Astrocyte (in vitro differentiated cells and primary cell): ENCODE measurements around the gene LRG1. TPM values are rescaled to one million over a fixed set of nuclear protein-coding genes. Genes with fewer than 3 reads are reported as not detected.

ENCODE experiments used
- DNase-seq: peaks from one replicate; pipeline ENCODE4 v3.0.0-alpha.2; 2010; ENCODE audit warnings: low read depth
- FAIRE-seq: peaks from 2 replicates; lab custom pipeline; 2011; peaks lifted over from hg19 to GRCh38; lab: Jason Lieb, UNC
- H2AFZ ChIP-seq: 2 replicates; pipeline ENCODE4 v1.6.0; 2012; ENCODE audit warnings: low read depth, low read length, inconsistent platforms
- H3K27ac ChIP-seq: 2 replicates; pipeline ENCODE4 v1.5.1; 2011; ENCODE audit warnings: low read depth, low read length, inconsistent platforms
- H3K27me3 ChIP-seq: 2 replicates; pipeline ENCODE4 v1.6.0; 2011; ENCODE audit warnings: low read length, inconsistent platforms; ENCODE audit not compliant: insufficient read depth
- H3K36me3 ChIP-seq: 2 replicates; pipeline ENCODE4 v1.5.1; 2011; ENCODE audit warnings: low read length, inconsistent platforms; ENCODE audit not compliant: insufficient read depth
- H3K4me1 ChIP-seq: 2 replicates; pipeline ENCODE4 v1.5.1; 2011; ENCODE audit warnings: low read length, inconsistent platforms; ENCODE audit not compliant: insufficient read depth
- H3K4me2 ChIP-seq: 2 replicates; pipeline ENCODE4 v1.6.0; 2012; ENCODE audit warnings: low read length, inconsistent platforms
- H3K4me3 ChIP-seq: 2 replicates; pipeline ENCODE4 v1.5.1; 2011; ENCODE audit warnings: low read depth, mild to moderate bottlenecking, low read length, inconsistent platforms; ENCODE audit not compliant: insufficient read depth
- H3K79me2 ChIP-seq: 2 replicates; pipeline ENCODE4 v1.6.0; 2012; ENCODE audit warnings: mild to moderate bottlenecking, low read length, inconsistent platforms; ENCODE audit not compliant: insufficient read depth
- H3K9ac ChIP-seq: 2 replicates; pipeline ENCODE4 v1.6.0; 2012; ENCODE audit warnings: mild to moderate bottlenecking, low read length, inconsistent platforms
- H3K9me3 ChIP-seq: 2 replicates; pipeline ENCODE4 v1.5.1; 2012; ENCODE audit warnings: low read depth, mild to moderate bottlenecking, low read length, inconsistent platforms; ENCODE audit not compliant: insufficient read depth
- H4K20me1 ChIP-seq: 2 replicates; pipeline ENCODE4 v1.6.0; 2012; ENCODE audit warnings: low read length, inconsistent platforms; ENCODE audit not compliant: insufficient read depth
- H3K27ac Mint-ChIP-seq: one replicate; pipeline ENCODE4 v1.8.0; 2021; ENCODE audit warnings: mild to moderate bottlenecking, mixed read lengths; ENCODE audit not compliant: unreplicated experiment
- H3K27me3 Mint-ChIP-seq: one replicate; pipeline ENCODE4 v1.8.0; 2021; ENCODE audit warnings: low read depth, mixed read lengths; ENCODE audit not compliant: unreplicated experiment
- H3K36me3 Mint-ChIP-seq: one replicate; pipeline ENCODE4 v1.8.0; 2021; ENCODE audit warnings: low read depth, mixed read lengths; ENCODE audit not compliant: unreplicated experiment
- H3K4me1 Mint-ChIP-seq: one replicate; pipeline ENCODE4 v1.8.0; 2021; ENCODE audit warnings: low read depth, mixed read lengths; ENCODE audit not compliant: unreplicated experiment
- H3K4me3 Mint-ChIP-seq: one replicate; pipeline ENCODE4 v1.8.0; 2021; ENCODE audit warnings: mild to moderate bottlenecking, moderate library complexity, mixed read lengths; ENCODE audit not compliant: unreplicated experiment
- H3K9me3 Mint-ChIP-seq: one replicate; pipeline ENCODE4 v1.8.0; 2021; ENCODE audit warnings: mild to moderate bottlenecking, mixed read lengths; ENCODE audit not compliant: unreplicated experiment
- CTCF ChIP-seq: IDR thresholded peaks from 2 replicates; pipeline ENCODE4 v1.5.1; 2011; ENCODE audit warnings: low read depth, mild to moderate bottlenecking, inconsistent platforms, low read length, moderate library complexity; ENCODE audit not compliant: insufficient read depth
- EZH2 ChIP-seq: IDR thresholded peaks from 2 replicates; pipeline ENCODE4 v1.6.1; 2012; ENCODE audit warnings: mild to moderate bottlenecking, low read length, inconsistent platforms; ENCODE audit not compliant: insufficient read depth
- total RNA-seq: library from RNA; stranded (reverse); gene quantifications from 2 replicates; pipeline ENCODE4 v1.2.1, GENCODE V29; 2021

Gene LRG1
- total RNA-seq, 1 donor from 2014 or later: 0.14 TPM

- FAIRE-seq: no peak
These were observed 1.4 kb upstream of the LRG1 start for GRCh38 chr19:4541114-4541805.

GRCh38 chr19:4539169-4539692 lies 605 bp downstream of the LRG1 start:
- Mint-ChIP-seq H3K4me3 (no peak overlapping the region), H3K27ac (no peak overlapping the region), H3K36me3 (no peaks in the 10 kb centered on the region), H3K27me3 (peaks cover 38% of the 10 kb centered on the region), H3K4me1 (no peaks in the 10 kb centered on the region), H3K9me3 (no peaks in the 10 kb centered on the region)
- Histone ChIP-seq H3K27ac (no peak overlapping the region), H3K9me3 (peaks cover 3% of the 10 kb centered on the region), H3K4me1 (peaks cover 2% of the 10 kb centered on the region), H3K79me2 (no peaks in the 10 kb centered on the region), H4K20me1 (no peaks in the 10 kb centered on the region), H2AFZ (no peak overlapping the region), H3K27me3 (peaks cover 11% of the 10 kb centered on the region), H3K9ac (no peak overlapping the region), H3K4me2 (no peak overlapping the region), H3K4me3 (no peak overlapping the region), H3K36me3 (no peaks in the 10 kb centered on the region)
- FAIRE-seq (no peak), DNase-seq (no peak)
- no peak for TF ChIP-seq EZH2

More at GRCh38 chr19:4541114-4541805, 1.4 kb upstream of the LRG1 start:
- no peak overlapping the region for H3K9ac ChIP-seq
- peaks cover 8% of the 10 kb centered on the region for H3K27me3 ChIP-seq
- H3K4me1 Mint-ChIP-seq: no peaks in the 10 kb centered on the region
- no peak overlapping the region for H3K4me2 ChIP-seq
- no peaks in the 10 kb centered on the region for H3K36me3 ChIP-seq
- H2AFZ ChIP-seq: no peak overlapping the region
- H3K27me3 Mint-ChIP-seq: peaks cover 29% of the 10 kb centered on the region
- no peaks in the 10 kb centered on the region for H3K79me2 ChIP-seq
- no peak overlapping the region for H3K27ac Mint-ChIP-seq
- no peak overlapping the region for H3K4me3 Mint-ChIP-seq
- H3K9me3 ChIP-seq: peaks cover 3% of the 10 kb centered on the region
- no peak overlapping the region for H3K4me3 ChIP-seq
- no peaks in the 10 kb centered on the region for H3K9me3 Mint-ChIP-seq
- no peaks in the 10 kb centered on the region for H4K20me1 ChIP-seq
- DNase-seq: no peak
- H3K4me1 ChIP-seq: no peaks in the 10 kb centered on the region
- TF ChIP-seq CTCF: no peak
- TF ChIP-seq EZH2: no peak
- H3K36me3 Mint-ChIP-seq: no peaks in the 10 kb centered on the region
- H3K27ac ChIP-seq: no peak overlapping the region

GRCh38 chr19:4538601-4538954 lies 1.3 kb downstream of the LRG1 start:
- no peak for FAIRE-seq
- DNase-seq: no peak
- H3K9ac ChIP-seq: no peak overlapping the region
- Mint-ChIP-seq H3K4me3 (no peak overlapping the region), H3K9me3 (no peaks in the 10 kb centered on the region), H3K36me3 (no peaks in the 10 kb centered on the region), H3K4me1 (no peaks in the 10 kb centered on the region), H3K27me3 (peaks cover 42% of the 10 kb centered on the region), H3K27ac (no peak overlapping the region)
- H3K27me3 ChIP-seq: peaks cover 13% of the 10 kb centered on the region
- no peak overlapping the region for H3K27ac ChIP-seq
- H3K4me3 ChIP-seq: no peak overlapping the region
- H3K4me1 ChIP-seq: peaks cover 2% of the 10 kb centered on the region
- H3K4me2 ChIP-seq: no peak overlapping the region
- H2AFZ ChIP-seq: no peak overlapping the region
- no peaks in the 10 kb centered on the region for H4K20me1 ChIP-seq
- peaks cover 3% of the 10 kb centered on the region for H3K9me3 ChIP-seq
- no peaks in the 10 kb centered on the region for H3K36me3 ChIP-seq
- H3K79me2 ChIP-seq: no peaks in the 10 kb centered on the region
- TF ChIP-seq CTCF (no peak), EZH2 (no peak)
